ENCODE data around the gene NBPF3. TPM values are rescaled to one million over a fixed set of nuclear protein-coding genes. Genes with fewer than 3 reads are reported as not detected.
A peak's percentile ranks its signal among the peaks of the same experiment; 100 is the strongest.

NBPF3 gene
- total RNA-seq, 4 donors from 2014 or later: 4.4 to 24.8 (median 10.2) TPM

- H3K27ac ChIP-seq: peak overlapping the region in 1 of 4 donors; percentile 2
Observed at GRCh38 chr1:21523297-21523813, 83.4 kb downstream of the NBPF3 start.

GRCh38 chr1:21524220-21524619 is 84.3 kb downstream of the NBPF3 start:
- TF ChIP-seq CTCF (IDR thresholded peaks at IDR 0.05) (no peak), POLR2A (IDR thresholded peaks at IDR 0.05) (no peak)
- Histone ChIP-seq H3K4me3 (no peak overlapping the region), H3K27me3 (no peaks in the 10 kb centered on the region), H3K4me1 (peaks cover 0 to 16% (median 0%) of the 10 kb centered on the region in 4 donors), H3K9me3 (no peaks in the 10 kb centered on the region), H3K36me3 (no peaks in the 10 kb centered on the region), H3K27ac (no peak overlapping the region)
- DNase-seq: no peak

More at GRCh38 chr1:21523297-21523813, 83.4 kb downstream of the NBPF3 start:
- H3K4me1 ChIP-seq: peaks cover 0 to 16% (median 0%) of the 10 kb centered on the region in 4 donors
- DNase-seq: no peak
- no peak overlapping the region for H3K4me3 ChIP-seq
- H3K36me3 ChIP-seq: no peaks in the 10 kb centered on the region
- H3K9me3 ChIP-seq: no peaks in the 10 kb centered on the region
- H3K27me3 ChIP-seq: no peaks in the 10 kb centered on the region
- TF ChIP-seq POLR2A (IDR thresholded peaks at IDR 0.05): no peak
- TF ChIP-seq CTCF (IDR thresholded peaks at IDR 0.05): no peak

GRCh38 chr1:21524686-21525339 is 84.9 kb downstream of the NBPF3 start:
- Histone ChIP-seq H3K4me1 (peaks cover 0 to 16% (median 0%) of the 10 kb centered on the region in 4 donors), H3K27ac (peak overlapping the region in 1 of 4 donors; percentile 30), H3K9me3 (no peaks in the 10 kb centered on the region), H3K4me3 (no peak overlapping the region), H3K36me3 (no peaks in the 10 kb centered on the region), H3K27me3 (no peaks in the 10 kb centered on the region)
- TF ChIP-seq POLR2A (IDR thresholded peaks at IDR 0.05) (no peak), CTCF (IDR thresholded peaks at IDR 0.05) (no peak)
- DNase-seq: peak in 2 of 3 donors; percentile 58 to 66

GRCh38 chr1:21525340-21525717 is 85.4 kb downstream of the NBPF3 start:
- no peak for TF ChIP-seq POLR2A (IDR thresholded peaks at IDR 0.05)
- TF ChIP-seq CTCF (IDR thresholded peaks at IDR 0.05): no peak
- Histone ChIP-seq H3K9me3 (no peaks in the 10 kb centered on the region), H3K36me3 (no peaks in the 10 kb centered on the region), H3K27me3 (no peaks in the 10 kb centered on the region), H3K27ac (peak overlapping the region in 1 of 4 donors; percentile 30), H3K4me1 (peaks cover 0 to 16% (median 0%) of the 10 kb centered on the region in 4 donors), H3K4me3 (no peak overlapping the region)
- no peak for DNase-seq

- no peak overlapping the region for H3K4me3 ChIP-seq
- no peak overlapping the region for H3K27ac ChIP-seq
- H3K9me3 ChIP-seq: no peaks in the 10 kb centered on the region
- H3K36me3 ChIP-seq: no peaks in the 10 kb centered on the region
- H3K4me1 ChIP-seq: peaks cover 0 to 16% (median 0%) of the 10 kb centered on the region in 4 donors
- no peak for DNase-seq
- no peak for TF ChIP-seq CTCF (IDR thresholded peaks at IDR 0.05)
- no peak for TF ChIP-seq POLR2A (IDR thresholded peaks at IDR 0.05)
- H3K27me3 ChIP-seq: no peaks in the 10 kb centered on the region
Observed at GRCh38 chr1:21526441-21526840, 86.5 kb downstream of the NBPF3 start.
